HG03354 (cell line): Measurements from ENCODE around the gene NRIP1.
"Not testable (repeated sequence)": the region's sequence is repeated elsewhere in the genome, so short reads cannot be mapped to it uniquely, and the experiment has no call there.

Source experiments
- ATAC-seq: cut with Tn5 transposase; IDR thresholded peaks from one replicate; pipeline ENCODE4 v1.9.1; 2021; ENCODE audit warnings: mild to moderate bottlenecking; ENCODE audit not compliant: unreplicated experiment, poor library complexity, severe bottlenecking

Gene NRIP1

DNA sequence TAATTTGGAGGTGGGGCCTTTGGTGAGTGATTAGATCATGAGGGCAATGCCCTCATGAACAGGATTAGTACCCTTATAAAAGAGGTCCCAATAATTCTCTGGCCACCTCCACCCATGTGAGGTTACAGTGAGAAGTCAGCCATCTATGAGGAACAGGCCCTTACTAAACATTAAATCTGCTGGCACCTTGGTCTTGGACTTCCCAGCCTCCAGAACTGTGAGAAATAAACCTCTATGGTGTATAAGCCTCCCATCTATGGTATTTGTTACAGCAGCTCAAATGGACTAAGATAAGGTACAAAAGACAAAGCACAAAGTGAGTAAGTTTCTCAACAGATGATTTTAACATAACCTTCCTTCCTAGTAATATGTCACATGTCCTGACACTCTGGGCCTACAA lies 22.3 kb downstream of the NRIP1 start:
- ATAC-seq, result no peak

DNA sequence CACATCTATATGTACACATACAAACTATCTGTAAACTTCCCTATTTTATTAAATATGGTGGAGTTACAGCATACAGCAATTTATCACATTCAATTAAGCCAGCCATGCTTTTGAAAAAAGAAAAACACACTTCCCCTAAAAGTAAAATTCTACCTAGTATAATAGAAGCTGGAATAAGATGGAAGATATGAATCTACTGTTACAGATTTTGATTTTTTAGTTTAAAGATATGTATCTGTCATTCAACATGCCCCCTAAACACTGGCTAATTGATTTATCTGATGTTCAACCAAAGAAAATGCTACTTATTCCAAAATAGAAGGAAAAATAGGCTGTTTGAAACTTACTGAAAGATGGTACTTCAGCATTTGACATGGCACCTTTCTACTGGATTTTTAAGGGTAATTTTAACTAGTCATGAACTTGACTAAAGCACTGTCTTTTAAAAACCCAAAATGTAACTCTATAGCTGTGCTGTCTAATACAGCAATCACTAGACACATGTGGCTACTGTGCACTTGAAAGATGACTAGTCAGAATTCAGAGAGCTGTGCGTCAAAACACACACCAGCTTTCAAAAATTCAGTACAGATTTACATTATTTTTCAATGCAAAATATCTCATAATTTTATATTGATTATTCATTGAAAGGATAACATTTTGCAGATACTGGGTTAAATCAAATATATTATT lies 25.0 kb downstream of the NRIP1 start:
- ATAC-seq, result no peak

DNA sequence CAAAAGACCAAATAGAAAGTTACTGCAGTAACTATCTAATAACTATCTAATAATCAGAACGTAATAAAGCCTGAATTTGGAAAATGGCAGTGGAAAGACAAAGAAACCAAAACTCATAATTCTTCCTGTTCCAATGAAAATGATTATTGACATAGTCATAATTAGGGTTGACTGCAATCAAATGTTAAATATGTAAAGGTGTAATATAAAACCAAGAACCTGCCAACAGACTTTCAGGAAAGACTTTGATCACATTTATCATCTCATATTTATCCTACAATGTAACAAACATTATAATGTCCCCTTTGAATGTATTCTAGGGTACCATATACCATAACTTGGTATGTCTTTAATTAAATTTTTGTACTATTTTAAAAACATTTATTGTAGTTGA lies 26.9 kb downstream of the NRIP1 start:
- ATAC-seq, result no peak

DNA sequence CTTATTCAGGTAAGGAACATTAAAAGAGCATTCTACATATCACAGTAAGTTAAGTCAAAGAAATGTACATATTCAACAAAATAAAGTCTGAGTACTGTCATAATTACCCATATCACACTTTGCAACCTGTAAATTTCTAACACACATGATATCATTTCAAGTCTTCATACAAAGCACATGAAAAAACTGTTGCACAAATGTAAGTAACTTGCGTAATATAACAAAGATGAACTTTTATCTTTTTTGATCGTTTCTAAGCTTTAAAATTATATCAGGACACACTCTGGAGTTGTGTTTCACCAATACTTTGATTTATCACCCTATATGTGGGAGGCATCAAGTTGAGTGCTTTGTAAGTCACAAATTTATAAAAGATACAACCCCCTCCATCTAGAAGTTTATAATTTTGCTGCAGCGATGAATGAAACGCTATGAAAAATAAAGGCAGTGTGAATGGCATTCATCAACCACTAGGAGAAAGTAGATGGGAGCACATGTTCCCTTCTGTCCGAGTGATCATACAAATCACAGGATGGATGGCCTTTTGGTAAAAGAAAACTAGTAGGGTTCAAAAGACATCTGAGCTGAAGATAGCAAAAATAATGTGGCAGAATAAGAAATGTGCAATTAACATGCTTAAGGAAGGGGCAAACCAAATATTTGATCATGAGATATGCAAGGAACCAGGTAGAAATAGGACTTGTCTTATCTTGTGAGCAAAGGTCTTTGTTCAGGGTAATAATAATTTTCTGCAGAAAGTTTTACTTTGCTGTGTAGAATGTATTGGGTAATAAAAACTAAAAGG lies 27.5 kb downstream of the NRIP1 start:
- ATAC-seq, result no peak

DNA sequence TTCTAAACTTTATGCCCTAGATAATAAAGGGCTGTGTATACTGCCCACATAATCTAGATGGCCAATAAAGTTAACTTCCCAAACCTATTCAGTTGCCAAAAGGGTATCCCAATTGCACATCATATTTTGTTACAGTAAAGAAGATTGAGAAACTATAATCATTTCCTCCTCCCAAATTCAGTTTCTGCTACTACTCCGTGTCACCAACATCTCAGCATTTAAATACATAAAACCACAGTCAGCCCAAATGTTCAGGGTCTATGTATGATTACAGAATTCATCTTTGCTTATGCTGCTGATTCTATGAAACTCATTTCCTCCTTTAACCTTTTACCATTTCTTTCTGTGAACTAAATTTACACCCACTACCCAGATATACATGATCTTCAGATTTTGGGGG lies 28.6 kb downstream of the NRIP1 start:
- no peak for ATAC-seq

DNA sequence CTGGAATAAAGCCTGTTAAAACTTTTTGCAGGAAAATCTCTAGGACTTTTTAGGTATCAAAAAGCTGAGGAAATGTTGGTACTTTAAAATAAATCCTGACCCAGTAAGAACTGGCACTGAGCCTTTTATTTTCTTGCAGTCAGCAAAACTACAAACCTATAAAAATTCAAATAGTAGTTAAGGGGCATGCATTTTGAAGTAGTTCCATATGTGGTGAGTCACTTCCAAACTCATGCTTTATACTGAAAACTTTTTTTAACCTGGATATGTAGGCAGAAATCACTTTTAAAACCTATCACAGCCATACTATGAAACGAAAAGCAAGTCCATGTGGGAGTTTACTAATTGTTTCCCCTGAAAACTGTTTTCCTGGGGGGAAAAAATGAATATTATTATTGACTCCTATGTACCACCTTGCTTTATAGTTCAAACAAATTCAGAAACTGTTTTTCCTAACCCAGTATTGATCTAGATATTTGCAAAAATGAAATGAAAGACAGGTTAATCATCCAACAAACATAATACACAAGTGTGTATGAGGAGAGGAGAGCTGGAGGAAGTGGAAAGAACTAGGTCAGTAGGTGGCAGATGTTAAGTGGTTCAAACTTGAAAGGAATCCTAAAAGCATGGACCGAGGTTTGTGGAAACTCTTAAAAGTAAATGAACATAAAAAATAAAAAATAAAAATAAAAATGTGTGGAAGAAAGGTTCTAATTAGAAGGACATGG lies 30.5 kb downstream of the NRIP1 start:
- no peak for ATAC-seq

DNA sequence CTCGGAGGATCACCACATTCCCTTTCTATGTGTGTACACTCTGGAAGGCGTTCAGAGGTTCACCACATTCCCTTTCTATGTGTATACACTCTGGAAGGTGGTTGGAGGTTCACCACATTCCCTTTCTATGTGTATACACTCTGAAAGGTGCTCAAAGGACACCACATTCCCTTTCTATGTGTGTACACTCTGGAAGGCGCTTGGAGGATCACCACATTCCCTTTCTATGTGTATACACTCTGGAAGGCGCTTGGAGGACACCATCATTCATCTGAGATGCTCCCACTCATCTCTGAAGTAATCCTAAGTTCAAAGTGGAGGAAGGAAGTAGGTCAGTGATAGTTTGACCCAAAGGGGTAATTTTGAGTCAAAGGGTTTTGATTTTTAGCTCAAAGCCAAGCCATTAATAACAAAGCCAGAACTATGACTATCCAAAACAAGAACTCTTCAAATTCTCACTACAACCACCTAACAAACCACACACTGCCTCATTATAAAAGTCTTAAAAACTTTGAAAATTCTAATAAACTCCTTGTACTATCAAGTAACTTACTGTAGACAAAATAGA lies 32.9 kb downstream of the NRIP1 start:
- ATAC-seq, result no peak

DNA sequence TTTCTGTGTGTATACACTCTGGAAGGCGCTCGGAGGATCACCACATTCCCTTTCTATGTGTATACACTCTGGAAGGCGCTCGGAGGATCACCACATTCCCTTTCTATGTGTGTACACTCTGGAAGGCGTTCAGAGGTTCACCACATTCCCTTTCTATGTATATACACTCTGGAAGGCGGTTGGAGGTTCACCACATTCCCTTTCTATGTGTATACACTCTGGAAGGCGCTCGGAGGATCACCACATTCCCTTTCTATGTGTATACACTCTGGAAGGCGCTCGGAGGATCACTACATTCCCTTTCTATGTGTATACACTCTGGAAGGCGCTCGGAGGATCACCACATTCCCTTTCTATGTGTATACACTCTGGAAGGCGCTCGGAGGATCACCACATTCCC lies 33.4 kb downstream of the NRIP1 start:
- ATAC-seq, result not testable (repeated sequence)

DNA sequence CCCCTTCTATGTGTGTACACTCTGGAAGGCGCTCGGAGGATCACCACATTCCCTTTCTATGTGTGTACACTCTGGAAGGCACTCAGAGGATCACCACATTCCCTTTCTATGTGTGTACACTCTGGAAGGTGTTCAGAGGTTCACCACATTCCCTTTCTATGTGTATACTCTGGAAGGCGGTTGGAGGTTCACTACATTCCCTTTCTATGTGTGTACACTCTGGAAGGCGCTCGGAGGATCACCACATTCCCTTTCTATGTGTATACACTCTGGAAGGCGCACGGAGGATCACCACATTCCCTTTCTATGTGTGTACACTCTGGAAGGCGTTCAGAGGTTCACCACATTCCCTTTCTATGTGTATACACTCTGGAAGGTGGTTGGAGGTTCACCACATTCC lies 33.9 kb downstream of the NRIP1 start:
- not testable (repeated sequence) for ATAC-seq

DNA sequence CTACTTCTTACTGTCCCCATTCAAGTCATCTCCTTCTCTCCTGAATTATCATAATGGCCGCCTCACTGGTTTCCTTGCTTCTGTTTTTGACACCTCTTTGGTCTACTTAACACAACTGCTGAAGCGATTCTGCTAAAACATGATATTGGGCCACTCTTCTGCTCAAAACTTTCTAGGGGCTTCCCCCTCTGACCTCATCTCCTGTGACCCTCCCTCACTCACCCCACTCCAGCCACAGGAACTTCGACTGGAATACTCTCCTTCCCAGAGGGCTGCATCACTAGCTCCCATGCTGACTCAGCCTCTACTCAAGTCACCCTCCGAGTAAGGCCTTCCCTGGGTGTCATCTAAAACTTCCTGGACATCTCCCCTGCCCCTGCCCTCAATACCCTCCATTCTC lies 35.7 kb downstream of the NRIP1 start:
- no peak for ATAC-seq

DNA sequence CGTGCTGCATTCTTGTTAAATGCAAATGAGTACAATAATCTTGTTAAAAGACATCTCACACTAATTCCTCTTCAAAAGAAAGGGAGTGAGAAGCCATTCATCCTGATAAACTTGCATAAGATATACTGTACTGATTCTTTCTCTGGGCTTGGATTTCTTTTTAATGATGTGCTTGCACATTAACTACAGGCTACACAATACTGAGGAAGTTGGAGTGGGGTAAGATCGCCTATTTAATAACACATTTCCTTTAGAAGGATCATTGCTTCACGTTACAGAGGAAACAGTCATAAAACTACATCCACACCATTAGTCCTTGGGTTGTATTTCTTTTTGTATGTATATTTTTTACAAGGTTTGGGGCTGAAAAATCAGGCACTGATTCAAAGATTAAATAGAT lies 36.6 kb downstream of the NRIP1 start:
- no peak for ATAC-seq

DNA sequence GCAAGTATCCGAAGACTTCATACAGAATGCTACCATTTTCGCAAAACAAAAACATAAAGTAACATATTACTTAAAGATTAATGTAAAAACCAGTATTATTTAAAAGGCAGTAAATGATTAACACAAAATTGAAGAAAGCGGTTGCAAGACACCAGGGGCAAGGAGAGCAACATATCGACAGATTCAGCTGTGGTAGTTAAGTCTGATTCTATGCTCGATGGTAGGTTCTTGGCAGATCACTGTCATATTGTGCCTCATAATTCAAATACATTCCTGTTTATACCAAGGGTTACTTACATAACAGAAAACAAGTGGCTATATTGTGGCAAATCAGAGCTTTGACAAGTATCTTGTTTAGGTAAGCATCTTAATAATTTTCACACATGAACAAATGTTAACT lies 37.7 kb downstream of the NRIP1 start:
- ATAC-seq, result no peak

DNA sequence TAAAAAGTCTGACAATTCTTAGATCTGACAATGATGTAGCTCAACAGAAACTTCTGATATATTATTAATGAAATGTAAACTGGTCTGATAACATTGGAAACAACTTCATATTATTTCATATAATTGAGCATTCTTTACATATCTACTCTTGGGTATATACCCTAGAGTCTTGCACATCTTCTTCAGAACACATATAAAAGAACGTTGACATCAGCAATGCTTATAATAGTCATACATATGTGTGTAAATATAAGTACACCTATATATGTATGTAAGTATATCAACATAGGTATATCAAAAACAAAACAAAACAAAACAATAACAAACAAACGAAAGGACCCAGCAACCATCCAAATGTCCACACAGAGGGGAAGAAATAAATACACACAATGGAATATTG lies 38.4 kb downstream of the NRIP1 start:
- ATAC-seq, result no peak

DNA sequence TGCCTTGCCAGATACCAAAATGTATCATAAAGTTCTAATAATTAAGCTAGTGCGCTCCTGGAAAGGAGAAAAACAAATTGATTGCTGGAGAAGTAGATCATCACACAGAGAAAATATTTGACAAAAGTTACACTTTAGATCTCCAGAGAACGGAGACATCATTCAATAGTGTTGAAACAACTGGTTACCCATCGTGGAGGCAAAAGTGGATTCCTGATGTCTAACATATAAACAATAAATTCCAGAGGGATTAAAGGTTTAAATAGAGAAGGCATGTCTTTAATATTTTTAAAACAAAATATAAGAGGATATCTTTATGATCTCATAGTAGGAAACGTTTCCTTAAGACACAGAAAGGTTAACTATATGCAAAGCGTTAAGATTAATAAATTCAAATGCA lies 41.0 kb downstream of the NRIP1 start:
- ATAC-seq, result no peak

DNA sequence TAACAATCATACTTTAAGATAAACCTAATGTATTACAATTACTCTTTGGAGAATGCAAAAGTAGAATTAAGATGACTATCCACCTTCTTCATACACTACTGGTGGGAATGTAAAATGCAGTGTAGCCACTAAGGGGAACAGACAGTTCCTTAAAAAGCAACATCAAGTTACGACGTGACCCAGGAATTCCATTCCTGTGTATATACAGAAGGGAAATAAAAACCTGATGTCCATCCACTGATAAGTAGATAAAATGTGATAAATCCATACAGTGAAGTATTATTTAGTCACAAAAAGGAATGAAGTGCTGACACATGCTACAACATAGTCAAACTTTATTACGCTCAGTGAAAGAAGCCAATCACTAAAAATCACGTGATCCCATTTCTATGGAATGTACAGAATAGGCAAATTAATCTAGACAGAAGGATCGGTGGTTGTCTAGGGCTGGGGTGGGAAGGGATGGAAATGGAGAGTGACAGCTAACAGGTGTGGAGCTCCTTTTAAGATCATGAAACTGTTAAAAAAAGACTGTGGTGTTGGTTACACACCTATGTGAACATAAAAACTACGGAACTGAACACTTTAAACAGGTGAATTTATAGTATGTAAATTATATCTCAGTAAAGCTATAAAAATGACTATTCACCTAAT lies 42.1 kb downstream of the NRIP1 start:
- ATAC-seq, result no peak

DNA sequence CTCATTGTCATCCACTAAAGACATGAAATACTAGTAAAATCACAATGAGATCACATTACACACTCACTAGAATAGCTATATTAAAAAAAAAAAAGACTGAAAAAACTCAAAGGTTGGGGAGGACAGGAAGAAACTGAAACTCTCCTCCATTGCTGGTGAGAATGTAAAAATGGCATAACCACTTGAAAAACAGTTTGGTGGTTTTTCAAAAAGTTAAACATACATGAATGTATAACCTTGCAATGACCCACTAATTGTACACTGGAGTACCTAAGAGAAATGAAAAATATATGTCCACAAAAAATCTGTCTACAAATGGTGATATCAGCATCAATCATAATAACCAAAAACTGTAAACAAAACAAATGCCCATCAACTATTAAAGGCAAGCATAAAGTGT lies 44.0 kb downstream of the NRIP1 start:
- ATAC-seq, result no peak

DNA sequence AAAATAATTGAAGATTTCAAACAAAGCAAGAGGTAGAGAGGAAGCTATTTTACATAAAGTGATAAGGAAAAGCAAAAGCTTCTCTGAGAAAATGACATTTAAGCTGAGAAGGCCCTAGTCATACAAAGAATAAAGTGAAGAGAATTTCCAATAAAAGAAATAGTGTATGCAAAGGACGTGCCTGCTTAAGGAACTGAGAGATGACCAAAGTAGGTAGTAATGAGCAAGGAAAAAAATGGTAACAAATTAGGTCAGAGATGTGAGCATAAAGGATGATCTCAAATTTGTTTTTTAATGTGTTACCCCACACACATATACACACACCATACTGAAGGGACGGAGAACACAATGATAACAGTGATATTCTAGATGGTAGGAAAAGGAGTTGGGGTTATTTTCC lies 46.4 kb downstream of the NRIP1 start:
- ATAC-seq, result no peak

DNA sequence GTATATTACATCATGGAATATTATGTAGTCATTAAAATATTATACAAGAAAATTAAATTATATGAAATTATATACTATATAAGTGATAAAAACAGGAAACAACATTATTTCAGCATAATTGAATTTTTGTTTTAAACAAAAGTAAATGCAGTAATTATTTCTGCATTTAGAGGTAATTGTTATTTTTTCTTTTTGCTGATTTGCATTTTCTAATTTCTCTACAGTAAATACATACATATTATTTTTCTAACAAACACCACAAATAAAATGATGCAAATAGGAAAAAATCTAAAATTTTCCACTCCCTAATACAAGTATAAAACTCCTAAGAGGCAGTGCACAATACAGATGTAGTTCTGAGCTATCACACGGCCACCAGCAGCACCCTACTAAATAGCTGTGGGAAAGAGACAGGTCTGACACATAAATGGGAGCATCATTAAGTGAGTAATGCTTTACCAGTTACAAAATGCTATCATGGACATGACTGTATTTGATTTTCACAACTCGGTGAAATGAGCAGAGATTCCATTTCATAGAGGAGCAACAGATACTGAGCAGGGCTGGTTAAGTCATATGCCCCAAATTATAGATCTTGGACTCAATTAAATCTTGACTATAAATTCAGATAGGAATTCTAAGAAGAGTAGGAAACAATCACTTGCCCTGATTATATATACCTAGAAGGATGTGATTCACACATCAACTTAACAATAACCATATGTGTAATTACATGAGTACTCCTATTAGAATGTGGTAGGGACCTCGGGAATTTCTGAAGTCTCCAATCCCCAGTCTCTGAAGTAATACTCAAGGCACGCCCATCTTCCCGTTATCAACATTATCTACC lies 49.0 kb downstream of the NRIP1 start:
- no peak for ATAC-seq

DNA sequence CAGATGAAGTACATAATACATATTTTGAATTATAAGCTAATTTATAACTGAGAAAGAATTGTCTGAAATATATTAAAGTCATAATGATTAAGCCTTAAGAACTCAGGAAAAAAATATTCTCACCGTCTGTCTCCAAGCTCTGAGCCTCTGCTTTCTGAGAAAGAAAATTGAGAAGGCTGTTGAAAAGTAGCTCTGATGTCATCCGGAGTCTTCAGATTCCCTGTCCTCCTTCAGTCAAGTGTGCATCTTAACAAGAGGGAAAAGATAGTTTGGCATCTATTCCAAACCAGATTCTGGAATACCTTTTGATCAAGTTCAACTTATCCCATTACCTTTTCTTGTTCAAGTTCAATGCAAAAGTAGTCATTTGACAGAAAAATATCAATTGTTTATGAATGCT lies 50.6 kb downstream of the NRIP1 start:
- ATAC-seq, result no peak
